GM20431 (cell line): ENCODE data around the gene ZDHHC6.
"Not testable (repeated sequence)": the region's sequence is repeated elsewhere in the genome, so short reads cannot be mapped to it uniquely, and the experiment has no call there.

Experiments used
- in situ Hi-C: fragments of 300-500 bp; cut with MseI, MboI; formaldehyde crosslinking; loops from one replicate; pipeline ENCODE4 v1.15.0; 2020; ENCODE audit warnings: low sequenced_read_pairs; ENCODE audit not compliant: unreplicated experiment

ZDHHC6 gene

DNA sequence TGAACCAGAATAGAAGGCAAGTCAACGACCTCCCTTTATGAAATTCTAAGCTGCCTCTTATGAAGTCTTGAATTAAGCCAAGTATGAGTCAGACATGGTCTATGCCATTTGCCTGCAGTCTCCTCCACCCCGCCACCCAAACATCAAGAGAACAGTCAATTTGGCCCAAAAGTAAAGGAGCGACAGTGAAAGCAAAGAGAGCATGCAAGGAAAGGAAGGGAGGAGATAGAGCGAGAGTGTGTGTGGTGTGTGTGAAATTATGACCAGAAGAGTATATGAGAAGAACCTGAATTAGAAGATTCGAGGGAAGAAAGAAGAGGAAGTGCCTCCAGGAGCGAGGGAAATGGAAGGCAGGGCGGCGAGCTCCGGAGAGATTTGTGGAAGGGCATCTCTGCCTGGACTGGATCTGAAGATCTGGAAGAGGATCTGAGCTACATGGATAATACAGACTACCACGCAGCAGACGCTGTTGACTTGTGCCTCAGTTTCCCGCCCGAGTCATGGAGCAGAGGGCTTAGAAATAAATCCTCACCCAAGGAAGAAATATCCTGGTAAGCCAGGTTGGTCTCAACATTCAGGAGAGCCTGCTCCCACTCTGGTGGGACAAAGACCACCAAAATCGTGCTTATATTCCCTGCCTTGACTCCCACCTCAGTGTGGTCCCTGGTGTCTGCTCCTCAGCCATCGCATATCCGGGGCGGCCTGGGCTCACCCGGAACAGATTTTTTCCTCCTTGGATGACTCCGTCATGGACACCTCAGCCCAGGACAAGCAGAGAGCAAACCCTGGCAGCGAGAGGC is 459 bp downstream of the ZDHHC6 start:
- in situ Hi-C loops: no loop called here

DNA sequence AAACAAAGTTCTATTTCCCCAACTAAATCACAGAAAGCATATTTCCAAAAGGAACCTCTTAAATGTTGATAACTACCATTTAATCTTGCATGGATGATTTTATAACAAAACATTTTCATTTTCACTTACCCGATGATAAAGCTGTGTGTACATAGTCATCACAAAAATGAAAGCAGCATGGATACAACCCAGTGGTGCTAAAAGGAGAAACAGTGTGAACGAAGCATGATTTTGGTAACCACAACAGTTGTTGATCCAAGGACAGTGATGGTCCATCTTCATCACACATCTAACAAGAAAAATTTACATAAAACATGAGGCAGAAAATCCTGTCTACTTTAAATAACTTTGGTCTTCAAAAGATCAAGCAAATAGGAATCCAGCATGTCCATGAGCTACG is 4.7 kb downstream of the ZDHHC6 start:
- in situ Hi-C loops: no loop called here

DNA sequence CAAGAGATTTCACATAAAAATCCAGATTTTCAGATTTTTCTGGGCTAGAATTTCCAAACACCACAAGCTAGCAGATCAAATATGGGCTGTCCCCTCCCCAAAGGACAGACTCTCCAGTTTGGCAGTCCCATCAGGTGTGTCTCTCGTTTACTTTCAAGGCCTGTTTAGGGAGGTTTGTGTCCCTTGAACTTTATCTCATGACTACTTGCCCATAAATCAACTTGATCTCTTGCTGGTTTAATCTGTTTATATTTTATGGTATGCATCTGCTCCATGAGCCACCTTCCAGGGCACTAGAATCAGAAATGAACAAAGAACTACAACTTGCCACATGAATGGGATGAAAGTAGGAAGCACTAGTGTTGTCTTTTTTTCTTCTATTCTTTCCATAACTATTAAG is 5.2 kb downstream of the ZDHHC6 start:
- in situ Hi-C loops: no loop called here

DNA sequence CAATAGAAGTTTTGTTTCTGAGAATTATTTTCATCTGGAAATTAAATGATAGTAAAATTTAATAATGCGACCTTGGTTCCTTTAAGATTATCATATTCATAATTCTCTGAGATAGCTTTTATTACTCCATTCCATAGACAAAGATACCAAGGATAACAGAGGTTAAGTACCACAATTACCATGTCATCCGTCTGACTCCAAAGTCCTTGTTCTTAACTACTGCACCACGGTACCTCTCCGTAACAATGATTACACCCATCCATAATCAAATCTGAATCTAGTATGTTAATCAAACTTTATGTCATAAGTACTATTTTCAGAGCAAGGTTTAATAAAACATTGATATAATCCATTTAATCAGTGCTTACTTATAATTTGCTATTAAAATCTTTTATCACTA is 8.4 kb downstream of the ZDHHC6 start:
- in situ Hi-C loops: no loop called here

DNA sequence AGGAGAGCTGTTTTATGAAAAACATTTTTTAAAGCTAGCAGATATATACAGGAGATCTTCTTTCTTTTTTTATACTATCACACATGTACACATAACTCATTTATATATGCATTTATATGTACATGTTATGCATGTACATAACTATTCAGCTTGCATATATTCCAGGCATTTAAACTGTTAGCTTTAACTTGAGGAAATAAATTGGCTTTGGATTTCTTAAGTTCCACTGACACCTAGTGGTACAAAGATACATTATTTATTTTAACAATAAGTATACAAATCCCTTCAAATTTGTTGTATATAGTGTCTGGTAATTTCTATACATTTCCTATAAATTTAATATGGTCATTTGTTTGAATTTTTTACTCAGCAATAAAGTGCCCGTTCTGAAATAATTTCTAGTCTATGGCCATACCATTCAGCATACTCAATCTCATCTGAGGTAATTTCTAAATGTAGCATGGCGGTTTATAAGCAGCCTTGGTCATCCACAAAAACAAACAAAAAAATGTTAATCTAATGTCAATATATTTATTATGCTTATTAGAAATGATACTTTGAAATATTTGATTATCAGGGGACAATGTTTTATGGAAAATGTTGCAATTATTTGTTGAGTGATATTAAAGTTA is 11.6 kb downstream of the ZDHHC6 start:
- in situ Hi-C loops: no loop called here

DNA sequence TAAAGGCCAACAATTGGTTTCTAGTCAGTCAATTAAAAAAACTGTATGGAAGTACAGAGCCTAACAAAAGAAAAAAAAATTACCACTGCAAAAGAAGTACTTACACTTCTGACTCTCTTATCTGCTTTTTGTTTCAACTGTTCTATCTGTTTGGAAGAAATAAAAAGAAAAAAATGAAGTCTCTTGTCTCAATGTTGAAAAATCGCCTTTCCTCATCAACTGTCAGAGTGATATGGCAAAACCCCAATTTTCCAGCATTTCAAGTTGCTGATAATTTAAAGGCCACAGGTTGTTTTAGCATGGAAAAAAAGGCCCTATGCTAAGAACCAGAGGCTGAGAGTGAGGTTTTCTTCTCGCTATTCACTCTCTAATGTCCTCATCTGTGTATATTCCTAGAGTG is 13.6 kb downstream of the ZDHHC6 start:
- in situ Hi-C loops: no loop called here

DNA sequence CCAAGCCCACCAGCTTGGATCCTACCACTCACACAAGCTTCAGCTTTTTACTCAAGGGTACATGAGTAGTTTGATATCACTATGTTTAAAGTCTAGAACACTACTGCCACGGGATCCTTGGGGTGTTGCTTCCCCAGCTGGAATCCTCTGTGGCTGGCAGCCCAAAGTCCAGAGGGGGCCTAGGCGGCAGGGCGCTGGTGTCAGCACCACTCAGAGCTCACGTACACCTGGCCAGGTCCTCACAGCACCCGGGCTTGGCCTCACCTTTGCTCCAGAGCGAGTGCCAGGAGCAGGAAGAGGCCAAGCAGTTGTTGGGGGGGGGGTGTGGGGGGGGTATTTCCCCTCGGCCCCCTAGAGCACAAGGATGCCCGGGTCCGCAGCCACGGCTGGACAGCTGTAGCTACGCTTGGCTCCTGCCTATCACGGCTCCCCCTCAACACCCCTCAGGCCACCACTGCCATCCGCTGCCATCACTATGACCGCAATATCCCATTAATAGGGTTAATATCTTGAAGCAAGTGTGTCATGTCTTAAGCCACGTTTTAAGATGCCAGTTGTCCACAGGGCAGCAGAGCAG is 17.0 kb downstream of the ZDHHC6 start:
- in situ Hi-C loops: no loop called here

DNA sequence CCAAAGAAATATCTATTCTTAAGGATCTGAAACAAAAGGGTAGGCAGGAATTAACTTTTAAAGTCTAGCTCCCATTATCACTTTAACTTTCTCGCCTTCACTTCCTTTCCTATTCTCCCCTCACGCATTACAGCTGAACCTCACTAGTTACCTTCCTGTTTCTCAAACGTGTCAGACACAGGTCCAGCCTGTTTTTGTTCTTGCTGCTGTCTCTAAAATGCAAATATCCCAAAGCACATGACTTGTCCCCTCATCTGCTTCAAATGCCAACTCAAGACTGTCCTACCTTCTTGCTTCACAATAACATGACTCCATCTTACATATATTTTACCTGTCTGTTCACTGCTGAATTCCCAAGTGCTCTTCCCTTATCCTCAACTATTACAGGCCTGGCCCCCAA is 17.6 kb downstream of the ZDHHC6 start:
- in situ Hi-C loops: no loop called here

DNA sequence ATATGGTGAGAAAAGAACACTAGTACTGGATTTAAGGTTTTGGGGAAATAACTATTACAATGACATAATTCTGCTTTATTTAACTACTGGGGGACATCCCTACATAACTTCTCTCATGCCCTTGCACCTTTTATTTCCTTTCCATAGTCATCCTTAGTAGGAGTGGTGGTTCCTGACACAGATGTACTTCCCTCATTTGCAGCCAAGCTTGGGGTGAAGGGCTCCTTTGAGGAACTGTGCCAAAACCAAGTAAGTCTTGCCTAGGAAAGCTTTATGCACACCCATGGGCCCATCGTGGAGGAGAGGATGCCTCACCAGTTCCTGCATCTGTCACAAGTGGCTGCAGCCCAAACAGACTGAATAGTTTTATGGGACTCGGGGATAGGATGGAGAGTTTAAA is 20.6 kb downstream of the ZDHHC6 start:
- in situ Hi-C loops: no loop called here

DNA sequence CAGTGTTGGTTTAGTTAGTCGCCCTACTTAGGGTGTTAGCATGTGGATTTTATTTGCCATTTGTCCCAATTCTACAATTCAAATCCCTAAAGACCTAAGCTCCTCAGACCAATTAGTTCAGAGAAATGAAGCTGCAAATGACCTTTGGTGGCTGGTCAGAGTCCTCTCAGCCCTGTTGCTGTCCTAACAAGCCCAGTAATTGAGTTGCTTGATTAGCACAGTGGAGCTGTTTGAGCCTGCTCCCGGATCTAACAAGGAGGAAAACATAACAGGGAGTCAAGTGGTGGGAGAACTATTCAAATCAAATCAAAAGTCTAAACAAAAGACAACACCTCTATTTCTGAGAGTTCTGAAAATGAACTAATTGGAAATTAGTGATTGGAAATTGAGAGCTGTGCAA is 22.1 kb downstream of the ZDHHC6 start:
- in situ Hi-C loops: no loop called here

DNA sequence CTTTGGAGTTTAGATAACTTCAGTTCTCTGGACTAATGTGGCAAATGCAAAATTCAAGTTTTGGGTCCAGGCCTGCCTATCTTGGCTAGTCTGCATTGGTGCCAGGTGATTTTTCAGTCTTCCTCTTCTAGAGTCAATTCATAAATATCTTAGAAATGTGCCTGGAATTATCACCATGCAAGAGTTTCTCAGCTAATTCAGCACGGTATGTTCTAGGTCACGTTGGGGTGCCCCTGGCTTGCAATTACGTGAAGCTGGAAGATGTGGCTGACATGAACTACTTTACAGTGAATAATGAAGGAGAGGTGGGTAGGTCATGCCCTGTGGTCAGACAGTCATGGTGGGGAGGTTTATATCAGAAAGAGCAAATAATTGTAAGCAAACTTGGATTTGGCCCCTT is 25.0 kb downstream of the ZDHHC6 start:
- in situ Hi-C loops: no loop called here

DNA sequence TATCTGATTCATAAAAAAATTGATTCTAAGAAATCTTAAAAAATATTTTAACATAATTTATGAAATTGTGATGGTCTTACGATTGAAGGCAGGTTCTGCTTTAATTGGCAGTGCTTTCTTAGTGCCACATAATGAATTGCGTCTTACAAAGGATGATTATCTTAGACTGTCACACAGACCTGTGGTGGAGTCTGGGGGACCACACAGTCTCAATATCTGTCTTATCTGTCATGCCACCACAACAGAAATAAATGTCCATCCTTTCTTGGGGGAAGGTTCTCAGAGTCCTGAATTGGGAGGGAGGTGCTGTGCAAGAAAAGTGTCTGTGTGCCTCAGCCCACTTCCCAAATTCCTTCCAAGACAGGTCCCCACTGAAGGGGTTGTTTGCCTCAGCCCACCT is 34.0 kb downstream of the ZDHHC6 start:
- in situ Hi-C loops: no loop called here

DNA sequence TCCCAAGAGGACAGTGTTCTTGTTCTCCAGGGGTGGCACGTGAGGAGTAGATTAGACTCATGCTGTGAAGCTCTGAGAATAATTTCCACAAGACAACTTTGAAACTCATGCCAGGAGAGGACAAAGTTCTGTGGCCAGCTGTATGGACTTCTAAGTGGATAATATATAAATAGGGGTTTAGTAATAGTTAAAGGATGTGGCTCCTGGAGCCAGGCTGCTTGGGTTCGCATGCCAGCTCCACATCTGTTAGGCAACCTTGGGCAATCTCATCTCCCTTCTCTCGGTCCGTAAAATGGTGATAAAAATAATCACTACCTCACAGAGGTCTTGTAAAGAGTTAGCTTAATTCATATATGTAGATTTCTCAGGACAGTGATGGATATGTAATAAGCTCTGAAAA is 37.0 kb downstream of the ZDHHC6 start:
- in situ Hi-C loops: no loop called here

DNA sequence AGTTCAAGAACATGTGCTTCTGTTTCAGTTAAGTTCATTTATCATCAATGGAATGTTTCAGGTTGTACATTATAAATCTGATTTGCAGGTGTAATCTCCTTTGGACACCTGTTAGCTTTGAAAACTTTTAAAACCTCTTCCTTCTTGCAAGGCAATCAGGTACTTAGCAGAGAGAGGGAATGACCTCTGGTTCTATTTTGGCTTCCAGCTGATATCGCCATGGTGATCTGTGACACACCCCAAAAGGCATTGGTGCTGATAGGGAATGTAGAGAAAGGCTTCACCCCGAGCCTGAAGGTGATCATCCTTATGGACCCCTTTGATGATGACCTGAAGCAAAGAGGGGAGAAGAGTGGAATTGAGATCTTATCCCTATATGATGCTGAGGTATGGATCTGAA is 37.4 kb downstream of the ZDHHC6 start:
- in situ Hi-C loops: no loop called here

DNA sequence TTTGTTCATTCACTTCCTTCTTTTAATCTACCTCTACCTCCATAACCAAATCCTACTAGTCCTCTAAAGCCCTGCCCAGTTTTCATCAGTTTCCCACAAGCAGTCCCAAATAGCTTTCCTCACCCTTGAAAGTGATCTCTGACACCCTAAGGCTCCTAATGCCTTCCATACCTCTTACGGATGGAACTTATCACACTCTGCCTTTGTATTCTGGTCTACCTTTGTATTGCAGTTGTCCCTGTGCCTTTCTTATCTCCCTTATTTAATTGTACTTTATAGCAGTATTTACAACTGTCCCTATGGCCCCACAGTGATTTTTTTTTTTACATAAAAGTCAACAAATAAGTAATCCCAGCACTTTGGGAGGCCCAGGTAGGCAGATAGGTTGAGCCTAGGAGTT is 39.0 kb downstream of the ZDHHC6 start:
- in situ Hi-C loops: no loop called here

DNA sequence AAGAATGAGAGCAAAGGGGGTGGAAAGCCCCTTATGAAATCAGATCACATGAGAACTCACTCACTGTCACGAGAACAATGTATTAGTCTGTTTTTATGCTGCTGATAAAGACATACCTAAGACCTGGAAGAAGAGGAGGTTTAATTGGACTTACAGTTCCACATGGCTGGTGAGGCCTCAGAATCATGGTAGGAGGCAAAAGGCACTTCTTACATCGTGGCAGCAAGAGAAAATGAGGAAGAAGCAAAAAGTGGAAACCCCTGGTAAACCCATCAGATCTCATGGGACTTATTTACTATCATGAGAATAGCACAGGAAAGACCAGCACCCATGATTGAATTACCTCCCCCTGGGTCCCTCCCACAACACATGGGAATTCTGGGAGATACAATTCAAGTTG is 39.9 kb downstream of the ZDHHC6 start:
- in situ Hi-C loops: not testable (repeated sequence)

DNA sequence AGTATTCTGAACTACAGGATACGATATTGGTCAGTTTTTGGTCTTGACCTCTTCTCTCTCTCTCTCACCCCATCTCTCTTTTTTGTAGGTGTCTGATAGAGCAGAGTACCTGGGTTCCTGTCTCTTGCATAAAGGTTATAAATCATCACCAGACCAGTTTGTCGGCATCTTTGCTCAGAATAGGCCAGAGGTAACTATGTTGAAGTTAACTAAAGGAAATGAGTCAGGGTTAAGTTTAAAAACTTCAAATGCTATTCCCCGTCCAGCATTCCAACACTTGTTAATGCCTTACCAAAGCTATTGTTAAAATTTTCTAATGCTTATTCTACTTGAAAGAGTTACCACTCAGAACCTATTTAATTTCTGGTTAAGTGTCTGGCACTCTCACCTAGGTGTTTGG is 42.1 kb downstream of the ZDHHC6 start:
- in situ Hi-C loops: no loop called here

DNA sequence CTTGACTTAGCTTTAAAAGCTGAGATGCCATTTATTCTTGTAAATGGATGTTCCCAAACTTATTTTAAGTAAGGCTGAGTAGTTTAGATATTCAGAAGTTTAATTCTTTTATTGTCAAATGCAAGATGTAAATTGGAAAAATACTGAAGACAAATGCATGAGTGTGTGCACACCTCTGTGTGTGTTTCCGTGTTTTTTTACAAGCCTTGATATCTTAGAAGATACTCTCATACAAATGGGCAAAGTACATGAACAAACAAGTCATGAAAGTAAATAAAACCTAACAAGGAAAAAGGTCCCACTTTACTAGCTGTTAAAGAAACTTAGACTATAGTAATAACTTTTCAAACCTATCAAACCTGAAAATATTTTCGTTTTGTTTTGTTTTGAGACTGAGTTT is 43.8 kb downstream of the ZDHHC6 start:
- in situ Hi-C loops: no loop called here

DNA sequence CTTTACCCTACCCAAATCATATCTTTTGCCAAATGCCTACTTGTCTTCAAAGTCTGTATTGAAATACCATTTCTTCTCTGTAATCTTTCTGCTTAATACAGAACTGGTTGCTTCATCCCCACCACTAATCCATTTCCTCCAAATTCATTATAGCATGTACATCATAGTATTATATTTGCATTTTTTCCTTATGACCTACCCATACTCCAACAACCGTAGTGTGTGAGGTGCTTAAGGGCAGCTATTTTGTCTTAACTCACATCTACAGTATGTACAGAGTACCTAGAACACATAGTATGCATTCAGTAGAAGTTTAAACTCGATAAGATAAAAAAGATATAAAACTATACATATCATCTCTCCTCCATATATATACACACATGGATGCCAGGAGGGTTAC is 49.1 kb downstream of the ZDHHC6 start:
- in situ Hi-C loops: no loop called here

DNA sequence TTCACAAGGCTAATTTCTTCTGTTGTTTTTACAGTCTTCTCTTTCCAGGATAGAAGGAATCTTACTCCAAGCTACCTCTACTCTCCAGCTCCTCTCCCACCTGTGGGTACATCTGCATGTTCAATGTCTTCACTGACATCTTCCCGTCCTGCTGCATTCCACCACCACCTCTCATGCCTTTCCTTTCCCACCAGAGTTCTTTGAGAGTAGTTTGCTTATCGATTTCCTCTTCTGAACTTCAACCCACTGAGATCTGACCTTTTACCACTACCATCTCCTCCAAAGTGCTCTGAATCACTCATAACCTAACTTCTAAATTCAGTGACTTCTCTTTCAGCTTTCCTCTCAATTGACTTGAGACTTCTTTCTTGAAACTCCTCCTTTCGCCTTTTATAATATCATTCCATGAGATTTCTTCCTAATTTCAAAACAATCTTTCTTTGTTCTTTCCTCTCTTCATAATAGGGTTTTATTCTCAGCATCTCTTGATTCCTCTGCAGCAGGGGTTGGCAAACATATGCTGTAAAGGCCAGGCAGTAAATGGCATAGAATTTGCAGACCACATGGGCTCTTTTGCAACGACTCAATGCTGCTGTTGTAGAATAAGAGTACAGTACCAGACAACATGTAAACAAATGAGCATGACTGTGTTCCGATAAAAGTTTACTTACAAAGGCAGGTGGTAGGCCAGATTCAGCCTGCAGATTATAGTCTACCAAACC is 50.7 kb downstream of the ZDHHC6 start:
- in situ Hi-C loops: no loop called here

DNA sequence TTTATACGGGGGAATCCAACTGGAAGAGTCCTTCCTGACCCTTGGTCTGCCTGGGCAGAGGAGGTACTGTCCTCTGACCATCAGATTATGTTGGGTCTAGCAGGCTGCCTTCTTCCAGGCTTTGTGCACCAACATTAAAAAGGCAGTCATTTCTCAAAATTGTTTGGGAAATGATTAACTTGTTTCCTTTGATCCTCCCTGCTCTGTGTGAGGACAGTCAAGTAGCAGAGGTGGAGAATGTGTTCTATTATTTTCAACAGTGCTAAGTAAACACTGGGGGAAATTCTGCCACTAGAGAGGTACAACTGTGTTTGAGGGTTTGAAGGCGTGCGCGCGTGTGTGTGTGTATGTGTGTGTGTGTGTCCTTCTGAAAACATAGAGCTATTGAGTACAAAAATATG is 52.2 kb downstream of the ZDHHC6 start:
- in situ Hi-C loops: no loop called here
